Measurements from ENCODE around the gene WSCD1.

Gene WSCD1

DNA sequence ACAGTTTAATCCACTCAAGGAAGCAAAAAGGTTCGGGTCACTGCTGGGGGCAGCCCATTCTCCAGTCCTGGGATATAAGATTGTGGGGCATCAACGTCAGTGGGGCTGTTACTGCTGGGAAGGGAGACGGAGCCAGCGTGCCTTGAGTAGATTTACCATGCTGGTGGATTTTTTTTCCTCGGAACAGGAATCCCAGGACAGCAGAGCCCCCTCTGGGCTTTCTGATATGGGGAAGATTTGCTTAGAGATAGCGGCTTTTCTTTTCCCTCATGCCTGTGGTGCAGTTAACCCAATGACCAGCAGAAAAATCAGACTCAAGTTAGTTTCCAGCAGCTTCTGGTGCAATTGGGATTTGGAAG, 35.4 kb downstream of the WSCD1 start:
- no peak overlapping the region for H3K4me3 ChIP-seq (ENCODE audit: control insufficient read depth, low read depth, low read length)
- TF ChIP-seq, protein P1, sequence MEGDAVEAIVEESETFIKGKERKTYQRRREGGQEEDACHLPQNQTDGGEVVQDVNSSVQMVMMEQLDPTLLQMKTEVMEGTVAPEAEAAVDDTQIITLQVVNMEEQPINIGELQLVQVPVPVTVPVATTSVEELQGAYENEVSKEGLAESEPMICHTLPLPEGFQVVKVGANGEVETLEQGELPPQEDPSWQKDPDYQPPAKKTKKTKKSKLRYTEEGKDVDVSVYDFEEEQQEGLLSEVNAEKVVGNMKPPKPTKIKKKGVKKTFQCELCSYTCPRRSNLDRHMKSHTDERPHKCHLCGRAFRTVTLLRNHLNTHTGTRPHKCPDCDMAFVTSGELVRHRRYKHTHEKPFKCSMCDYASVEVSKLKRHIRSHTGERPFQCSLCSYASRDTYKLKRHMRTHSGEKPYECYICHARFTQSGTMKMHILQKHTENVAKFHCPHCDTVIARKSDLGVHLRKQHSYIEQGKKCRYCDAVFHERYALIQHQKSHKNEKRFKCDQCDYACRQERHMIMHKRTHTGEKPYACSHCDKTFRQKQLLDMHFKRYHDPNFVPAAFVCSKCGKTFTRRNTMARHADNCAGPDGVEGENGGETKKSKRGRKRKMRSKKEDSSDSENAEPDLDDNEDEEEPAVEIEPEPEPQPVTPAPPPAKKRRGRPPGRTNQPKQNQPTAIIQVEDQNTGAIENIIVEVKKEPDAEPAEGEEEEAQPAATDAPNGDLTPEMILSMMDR (conservative IDR thresholded peaks at IDR 0.05; ENCODE audit: control insufficient read depth, insufficient read depth, low read depth, low read length) = no peak
- DNase-seq (ENCODE audit: low read depth) = no peak

DNA sequence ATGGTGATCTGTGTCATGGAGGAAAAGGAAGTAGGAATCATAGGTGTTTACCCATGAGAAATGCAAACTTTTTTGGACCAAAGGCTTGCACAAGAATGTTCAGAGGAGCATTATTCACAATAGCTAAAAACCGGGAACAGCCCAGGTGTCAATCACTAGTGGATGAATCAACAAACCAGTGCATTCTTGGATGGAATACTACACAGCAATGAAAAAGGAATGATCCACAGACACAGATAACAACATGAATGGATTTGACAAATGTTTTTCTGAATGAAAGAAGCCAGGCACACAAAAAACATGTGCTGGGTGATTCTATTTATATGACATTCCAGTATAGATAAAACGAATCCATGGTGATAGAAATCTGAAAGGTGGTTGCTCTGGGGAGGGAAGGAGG, 36.0 kb downstream of the WSCD1 start:
- no peak for DNase-seq (ENCODE audit: low read depth)
- TF ChIP-seq, protein P1 (conservative IDR thresholded peaks at IDR 0.05; ENCODE audit: control insufficient read depth, insufficient read depth, low read depth, low read length) = no peak
- no peak overlapping the region for H3K4me3 ChIP-seq (ENCODE audit: control insufficient read depth, low read depth, low read length)

DNA sequence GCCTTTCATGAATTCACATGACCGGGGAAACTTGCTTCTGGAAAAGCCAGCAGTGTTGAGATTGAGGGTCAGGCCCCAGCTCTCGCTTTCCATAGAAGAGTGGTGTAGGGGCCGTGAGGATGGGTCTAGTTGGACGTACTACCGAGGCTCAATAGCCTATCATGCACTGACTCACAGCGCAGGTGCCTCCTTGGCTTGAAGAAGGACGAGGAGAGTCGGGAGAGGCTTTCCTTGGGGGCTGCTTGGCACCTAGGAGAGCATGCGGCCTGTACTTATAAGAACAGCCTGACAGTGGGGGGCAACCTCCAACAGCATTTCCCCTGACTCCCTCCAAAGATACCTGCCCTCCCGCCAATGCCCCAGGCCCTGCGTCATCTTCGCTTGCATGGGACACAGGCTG, 37.6 kb downstream of the WSCD1 start:
- TF ChIP-seq, protein P1 (conservative IDR thresholded peaks at IDR 0.05; ENCODE audit: control insufficient read depth, insufficient read depth, low read depth, low read length) = no peak
- no peak overlapping the region for H3K4me3 ChIP-seq (ENCODE audit: control insufficient read depth, low read depth, low read length)
- no peak for DNase-seq (ENCODE audit: low read depth)

DNA sequence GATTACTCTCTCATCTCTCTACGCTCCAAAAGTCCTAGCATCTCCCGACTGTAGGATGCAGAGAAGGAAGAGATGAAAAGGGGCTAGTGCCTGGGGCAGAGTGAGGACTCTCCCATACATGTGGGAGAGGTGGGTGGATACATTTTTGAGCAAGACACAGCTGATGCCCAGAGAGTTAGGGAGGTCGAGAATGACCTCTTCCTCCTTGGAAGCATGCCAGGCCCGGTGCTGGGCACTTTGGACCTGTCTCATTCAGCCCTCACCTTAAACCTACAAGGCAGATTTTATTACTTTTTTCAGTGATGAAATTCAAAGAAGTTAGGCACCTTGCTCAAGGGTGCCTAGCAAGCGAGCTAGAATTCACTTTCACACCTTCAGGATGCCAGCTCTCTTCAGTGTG, 38.2 kb downstream of the WSCD1 start:
- no peak for DNase-seq (ENCODE audit: low read depth)
- H3K4me3 ChIP-seq (ENCODE audit: control insufficient read depth, low read depth, low read length) = no peak overlapping the region
- TF ChIP-seq, protein P1 (conservative IDR thresholded peaks at IDR 0.05; ENCODE audit: control insufficient read depth, insufficient read depth, low read depth, low read length) = no peak

DNA sequence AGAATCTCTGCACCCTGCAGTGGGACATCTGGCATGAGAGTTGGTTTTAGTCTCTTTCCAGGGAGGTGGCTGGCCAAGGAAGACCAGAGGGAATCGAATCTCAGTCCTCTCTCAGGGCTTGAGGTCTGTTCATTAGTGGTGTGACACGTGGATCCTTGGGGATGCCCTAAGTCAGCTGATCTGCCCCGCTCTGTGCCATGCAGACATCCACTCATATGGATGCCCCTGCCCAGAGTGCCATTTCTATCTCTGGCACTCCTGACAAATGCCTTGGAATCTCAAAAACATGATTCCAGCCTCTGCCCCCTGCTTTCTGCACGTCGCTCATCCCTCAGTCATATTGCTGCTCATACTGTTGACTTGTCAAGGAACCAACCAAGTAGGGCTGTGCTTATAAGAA, 38.8 kb downstream of the WSCD1 start:
- TF ChIP-seq, protein P1 (conservative IDR thresholded peaks at IDR 0.05; ENCODE audit: control insufficient read depth, insufficient read depth, low read depth, low read length) = no peak
- DNase-seq (ENCODE audit: low read depth) = no peak
- no peak overlapping the region for H3K4me3 ChIP-seq (ENCODE audit: control insufficient read depth, low read depth, low read length)

DNA sequence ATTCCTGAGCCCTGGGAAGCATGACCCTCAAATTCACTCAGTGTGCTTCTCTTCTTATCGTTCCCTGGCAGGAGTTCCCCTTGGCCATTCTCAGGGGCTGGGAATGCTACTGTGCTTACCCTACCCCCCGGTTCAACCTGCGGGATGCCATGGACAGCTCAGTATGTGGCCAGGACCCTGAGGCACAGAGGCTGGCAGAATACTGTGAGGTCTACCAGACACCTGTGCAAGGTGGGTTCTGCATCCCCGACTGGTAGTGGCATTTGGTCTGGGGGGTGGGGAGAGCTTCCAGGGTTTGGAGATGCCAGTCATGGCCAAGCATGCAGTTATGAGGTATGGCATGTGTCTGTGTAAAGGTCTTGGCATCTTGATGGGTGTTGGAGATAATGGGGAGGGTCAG, 39.4 kb downstream of the WSCD1 start:
- DNase-seq (ENCODE audit: low read depth) = no peak
- no peak overlapping the region for H3K4me3 ChIP-seq (ENCODE audit: control insufficient read depth, low read depth, low read length)
- TF ChIP-seq, protein P1 (conservative IDR thresholded peaks at IDR 0.05; ENCODE audit: control insufficient read depth, insufficient read depth, low read depth, low read length) = no peak

DNA sequence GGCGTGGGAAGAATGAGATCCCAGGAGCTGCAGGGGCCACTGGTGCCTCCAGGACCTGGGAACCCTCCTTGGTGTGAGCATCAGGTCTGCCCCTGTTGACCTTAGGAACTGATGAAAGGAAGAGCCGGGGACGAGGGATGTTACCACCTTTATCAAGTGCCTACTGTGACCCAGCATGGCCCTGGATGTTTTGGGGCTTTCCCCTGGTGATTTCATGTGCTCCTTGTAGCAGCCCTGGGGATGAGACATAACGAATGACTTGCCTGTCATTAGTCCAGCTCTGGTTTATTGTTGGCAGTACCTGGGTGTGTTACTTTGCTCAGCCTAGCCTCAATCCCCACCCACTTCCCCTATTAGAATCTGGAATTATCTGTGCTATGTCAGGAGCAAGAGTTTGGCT, 39.9 kb downstream of the WSCD1 start:
- DNase-seq (ENCODE audit: low read depth) = no peak
- H3K4me3 ChIP-seq (ENCODE audit: control insufficient read depth, low read depth, low read length) = no peak overlapping the region
- TF ChIP-seq, protein P1 (conservative IDR thresholded peaks at IDR 0.05; ENCODE audit: control insufficient read depth, insufficient read depth, low read depth, low read length) = no peak
